ENCODE measurements around the gene RAB11FIP4. TPM values are rescaled to one million over a fixed set of nuclear protein-coding genes. Genes with fewer than 3 reads are reported as not detected.
A peak's percentile ranks its signal among the peaks of the same experiment; 100 is the strongest.

Gene RAB11FIP4
- total and polyA plus RNA-seq, 2 of the 8 experiments (the other 6 are each of a cell fraction or from before 2014, with no cell fraction given) = 21.7 to 53.2 TPM

DNA sequence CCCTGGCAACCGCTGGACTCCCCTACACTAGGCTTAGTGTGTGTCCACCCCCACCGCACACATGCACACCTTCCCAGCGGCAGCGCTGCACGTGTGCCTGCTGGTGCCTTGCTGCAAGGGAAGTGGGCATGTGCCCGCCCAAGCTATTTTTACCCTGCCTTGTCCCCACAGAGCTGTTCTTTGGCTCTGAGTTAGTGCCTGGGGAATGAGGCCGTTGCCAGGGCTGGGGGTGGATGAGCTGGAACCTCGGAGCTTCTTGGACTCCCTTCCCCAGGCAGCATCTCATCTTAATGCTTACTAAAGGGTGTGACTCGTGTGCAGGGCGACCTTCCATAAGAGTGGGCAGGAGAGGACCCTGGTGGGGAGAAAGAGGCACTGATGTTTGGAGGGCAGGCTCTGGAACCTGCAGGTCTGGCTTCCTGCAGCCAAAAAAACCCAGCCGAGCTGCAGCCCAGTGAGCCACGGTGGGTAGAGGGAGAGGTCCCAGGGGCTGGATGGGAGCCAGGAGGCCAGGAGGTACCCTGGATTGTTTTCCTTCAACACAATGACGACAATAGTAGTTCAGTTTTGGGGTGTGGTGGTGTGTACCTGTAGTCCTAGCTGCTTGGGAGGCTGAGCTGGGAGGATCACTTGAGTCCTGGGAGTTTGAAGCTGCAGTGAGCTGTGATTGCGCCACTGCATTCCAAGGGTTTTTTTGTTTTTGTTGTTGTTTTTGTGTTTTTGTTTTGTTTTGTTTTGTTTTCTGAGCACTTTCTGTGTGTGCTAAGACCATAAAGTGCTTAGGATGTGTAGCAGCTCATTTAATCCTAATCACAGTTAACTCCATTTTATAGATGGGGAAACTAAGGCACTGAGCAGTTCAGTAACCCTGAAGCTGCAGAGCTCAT is 119.1 kb downstream of the RAB11FIP4 start:
- Histone ChIP-seq H3K4me2 (ENCODE audit: insufficient read depth in 1 of 2, low read depth in 2 of 2, low read length in 2 of 2) (no peak overlapping the region), H2BK12ac (ENCODE audit: low read depth, low read length) (no peak overlapping the region), H3K9me3 (ENCODE audit: insufficient read depth in 2 of 2, low read depth in 1 of 2, low read length in 1 of 2) (no peaks in the 10 kb centered on the region), H2AFZ (ENCODE audit: low read length) (no peak overlapping the region), H3K23ac (ENCODE audit: insufficient read length) (no peak overlapping the region), H3K4me1 (replicated peaks in 1 of 4; ENCODE audit: control insufficient read depth in 3 of 4, insufficient read depth in 4 of 4, low read length in 3 of 4) (peaks cover 0 to 5% (median 2%) of the 10 kb centered on the region in 4 experiments; a peak in 5 of 7 replicates), H2AK5ac (ENCODE audit: low read depth, low read length) (no peak overlapping the region; the same call in 1 of the 2 replicates), H3K79me2 (ENCODE audit: control insufficient read depth in 1 of 2, insufficient read depth in 2 of 2, low read length in 2 of 2) (peaks cover 0 to 54% of the 10 kb centered on the region in 2 experiments; a peak in 3 of 4 replicates), H3K23me2 (ENCODE audit: low read depth, low read length) (no peaks in the 10 kb centered on the region), H2BK120ac (replicated peaks; ENCODE audit: low read depth, low read length) (no peak overlapping the region), H3K79me1 (ENCODE audit: low read depth, low read length) (peaks cover 6% of the 10 kb centered on the region), H3K9ac (replicated peaks in 1 of 4; ENCODE audit: extremely low read depth in 1 of 4, low read depth in 3 of 4, low read length in 3 of 4) (peak overlapping the region in 1 of 4 experiments; percentile 17; a peak in 1 of 7 replicates), H4K5ac (ENCODE audit: insufficient read length, low read depth, low read length) (no peak overlapping the region), H3K4me3 (ENCODE audit: extremely low read depth in 1 of 4, insufficient read depth in 2 of 4, low read depth in 3 of 4, low read length in 4 of 4) (no peak overlapping the region), H3K14ac (ENCODE audit: insufficient read length) (no peak overlapping the region), H4K20me1 (replicated peaks in 1 of 2; ENCODE audit: control insufficient read depth in 1 of 2, insufficient read depth in 2 of 2, low read length in 2 of 2) (peaks cover 6 to 9% of the 10 kb centered on the region in 2 experiments), H4K8ac (ENCODE audit: extremely low read depth, insufficient read depth, low read length) (no peak overlapping the region), H4K91ac (replicated peaks; ENCODE audit: insufficient read length, low read length) (no peak overlapping the region), H2BK5ac (ENCODE audit: low read depth, low read length) (peak overlapping the region; percentile 73; the same call in 1 of the 2 replicates), H3K4ac (replicated peaks; ENCODE audit: insufficient read length, low read depth, low read length) (no peak overlapping the region), H3K27ac (ENCODE audit: low read depth, low read length) (no peak overlapping the region; the same call in 1 of the 2 replicates), H2BK20ac (ENCODE audit: low read length) (no peak overlapping the region), H3K36me3 (ENCODE audit: control insufficient read depth in 2 of 4, insufficient read depth in 4 of 4, low read length in 3 of 4) (no peaks in the 10 kb centered on the region), H3K18ac (ENCODE audit: extremely low read depth, low read length) (no peak overlapping the region), H3K56ac (replicated peaks; ENCODE audit: insufficient read length, low read depth, low read length) (no peak overlapping the region), H2BK15ac (ENCODE audit: low read length) (no peak overlapping the region), H3K27me3 (replicated peaks in 1 of 4; ENCODE audit: control insufficient read depth in 3 of 4, extremely low read depth in 1 of 4, insufficient read depth in 3 of 4, low read length in 3 of 4) (no peaks in the 10 kb centered on the region)
- POLR2A ChIA-PET (ENCODE audit: partially characterized antibody) = interaction anchor here (1.0 to 2.7 kb wide), 3 partner anchors 11 to 342 kb away, joined by 3 to 16 read pairs (median 3); no protein-coding TSS in a partner anchor
- DNase-seq (ENCODE audit: low read depth in 1 of 2, low spot score in 2 of 2) (no peak), FAIRE-seq (no peak)
- 89% methylated on average over 14 of the region's 14 CpGs; no CpG with 5 or more reads in 1 of the 2 experiments for WGBS, 2 experiments (ENCODE audit: extremely low coverage in 1 of 2, insufficient coverage in 1 of 2, insufficient read length in 1 of 2, insufficient replicate concordance in 2 of 2, low coverage in 1 of 2, low lambda C conversion rate in 2 of 2, missing lambda C conversion rate in 1 of 2)
- CTCF ChIA-PET (ENCODE audit: partially characterized antibody) = interaction anchor here (0.6 to 11.5 kb wide), 20 partner anchors 12 to 495 kb away, joined by 3 to 144 read pairs (median 4); no protein-coding TSS in a partner anchor
- no peak for TF ChIP-seq CBX8 (IDR thresholded peaks at IDR 0.05; ENCODE audit: borderline replicate concordance, low read depth, low read length)
- TF ChIP-seq BACH1 (IDR thresholded peaks at IDR 0.05; ENCODE audit: low read length) = no peak
- no peak for TF ChIP-seq RXRA (IDR thresholded peaks at IDR 0.05; ENCODE audit: insufficient read depth, low read depth, low read length)
- TF ChIP-seq SAP30 (IDR thresholded peaks at IDR 0.05; ENCODE audit: insufficient read depth, insufficient replicate concordance, low read length) = no peak
- TF ChIP-seq TAF1 (IDR thresholded peaks at IDR 0.05; ENCODE audit: low read depth, low read length) = no peak
- TF ChIP-seq PHF8 (conservative IDR thresholded peaks at IDR 0.05; ENCODE audit: low read depth, low read length) = no peak
- TF ChIP-seq NANOG (IDR thresholded peaks at IDR 0.05; ENCODE audit: insufficient read depth, low read depth, low read length, poor library complexity, severe bottlenecking) = no peak
- TF ChIP-seq SUZ12 (IDR thresholded peaks at IDR 0.05; ENCODE audit: low read length) = no peak
- TF ChIP-seq HDAC6 (IDR thresholded peaks at IDR 0.05; ENCODE audit: low read depth, low read length) = no peak
- TF ChIP-seq YY1 (IDR thresholded peaks at IDR 0.05; ENCODE audit: low read depth, low read length) = no peak
- TF ChIP-seq CEBPB (IDR thresholded peaks at IDR 0.05; ENCODE audit: low read depth, low read length) = no peak
- TF ChIP-seq ZNF274 (IDR thresholded peaks at IDR 0.05; ENCODE audit: borderline replicate concordance, extremely low read depth, low read length) = no peak
